ENCODE results near the gene SMIM24. TPM values are rescaled to one million over a fixed set of nuclear protein-coding genes. Genes with fewer than 3 reads are reported as not detected.

The SMIM24 gene
- total and polyA plus RNA-seq, 2 experiments from 2014 or later = 5.0 to 21.5 TPM

DNA sequence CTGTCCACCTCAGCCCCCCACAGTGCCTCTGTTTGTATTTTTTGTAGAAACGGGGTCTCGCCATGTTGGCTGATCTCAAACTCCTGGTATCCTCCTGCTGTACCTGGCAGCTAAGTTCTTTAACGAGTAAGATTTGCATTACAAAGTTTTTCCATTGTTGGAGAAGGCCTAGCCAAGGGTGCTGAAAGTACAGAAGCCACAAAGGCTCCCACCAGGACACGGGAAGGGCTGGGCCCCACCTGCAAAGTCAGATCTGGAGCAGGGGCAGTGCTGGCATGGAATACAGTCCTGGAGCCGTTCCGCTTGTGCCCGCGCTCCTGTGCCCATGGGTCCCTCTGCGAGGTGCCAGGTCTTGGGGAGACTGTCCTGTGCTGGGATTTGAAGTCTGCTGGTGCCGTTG, 37.9 kb upstream of the SMIM24 start:
- H4K20me1 ChIP-seq (replicated peaks; ENCODE audit: insufficient read depth) = no peaks in the 10 kb centered on the region; the same call in 1 of the 2 replicates
- H3K4me2 ChIP-seq = peak overlapping the region; percentile 70
- peak; percentile 61 for DNase-seq (ENCODE audit: low spot score)

GRCh38 chr19:3517638-3518037, 37.3 kb upstream of the SMIM24 start:
- DNase-seq (ENCODE audit: low spot score) (no peak), ATAC-seq (no peak)
- H3K36me3 Mint-ChIP-seq (ENCODE audit: low read depth) = peaks cover 9% of the 10 kb centered on the region
- H3K27me3 Mint-ChIP-seq (ENCODE audit: insufficient read depth, low read depth, poor library complexity) = peaks cover 11% of the 10 kb centered on the region
- peak overlapping the region; percentile 11; the same call in 1 of the 2 replicates for H3K27ac ChIP-seq (ENCODE audit: low read depth)
- H3K27me3 ChIP-seq (ENCODE audit: insufficient read depth) = no peaks in the 10 kb centered on the region
- no peak overlapping the region for H2AFZ ChIP-seq
- no peak for TF ChIP-seq ZNF462 (CRISPR knock-in tag; IDR thresholded peaks at IDR 0.05)
- no peak for TF ChIP-seq NANOG (IDR thresholded peaks at IDR 0.05; ENCODE audit: borderline replicate concordance)
- no peak for TF ChIP-seq EZH2phosphoT487 (IDR thresholded peaks at IDR 0.05; ENCODE audit: unreplicated experiment)
- TF ChIP-seq STAT1 (IDR thresholded peaks at IDR 0.05; ENCODE audit: unreplicated experiment) = no peak
- no peak for TF ChIP-seq EZH2 (IDR thresholded peaks at IDR 0.05; ENCODE audit: low read depth, unreplicated experiment)
- TF ChIP-seq ZNF331 (CRISPR knock-in tag; IDR thresholded peaks at IDR 0.05; ENCODE audit: low read depth) = no peak
- TF ChIP-seq, protein P1, sequence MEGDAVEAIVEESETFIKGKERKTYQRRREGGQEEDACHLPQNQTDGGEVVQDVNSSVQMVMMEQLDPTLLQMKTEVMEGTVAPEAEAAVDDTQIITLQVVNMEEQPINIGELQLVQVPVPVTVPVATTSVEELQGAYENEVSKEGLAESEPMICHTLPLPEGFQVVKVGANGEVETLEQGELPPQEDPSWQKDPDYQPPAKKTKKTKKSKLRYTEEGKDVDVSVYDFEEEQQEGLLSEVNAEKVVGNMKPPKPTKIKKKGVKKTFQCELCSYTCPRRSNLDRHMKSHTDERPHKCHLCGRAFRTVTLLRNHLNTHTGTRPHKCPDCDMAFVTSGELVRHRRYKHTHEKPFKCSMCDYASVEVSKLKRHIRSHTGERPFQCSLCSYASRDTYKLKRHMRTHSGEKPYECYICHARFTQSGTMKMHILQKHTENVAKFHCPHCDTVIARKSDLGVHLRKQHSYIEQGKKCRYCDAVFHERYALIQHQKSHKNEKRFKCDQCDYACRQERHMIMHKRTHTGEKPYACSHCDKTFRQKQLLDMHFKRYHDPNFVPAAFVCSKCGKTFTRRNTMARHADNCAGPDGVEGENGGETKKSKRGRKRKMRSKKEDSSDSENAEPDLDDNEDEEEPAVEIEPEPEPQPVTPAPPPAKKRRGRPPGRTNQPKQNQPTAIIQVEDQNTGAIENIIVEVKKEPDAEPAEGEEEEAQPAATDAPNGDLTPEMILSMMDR (conservative IDR thresholded peaks at IDR 0.05; ENCODE audit: low read depth in 2 of 2) = no peak
- TF ChIP-seq CREB1 (CRISPR knock-in tag; IDR thresholded peaks at IDR 0.05; ENCODE audit: low read depth) = no peak
- TF ChIP-seq JUNB (IDR thresholded peaks at IDR 0.05; ENCODE audit: unreplicated experiment) = no peak
- TF ChIP-seq POLR2AphosphoS5 (IDR thresholded peaks at IDR 0.05; ENCODE audit: low read depth) = no peak
- H4K20me1 ChIP-seq (replicated peaks; ENCODE audit: insufficient read depth) = no peaks in the 10 kb centered on the region; the same call in 1 of the 2 replicates
- no peaks in the 10 kb centered on the region for H3K9me2 ChIP-seq (ENCODE audit: insufficient read depth)
- H3K4me1 Mint-ChIP-seq = peaks cover 41% of the 10 kb centered on the region
- H3K4me3 ChIP-seq = no peak overlapping the region
- no peaks in the 10 kb centered on the region; the same call in 1 of the 3 replicates for H3K9me3 Mint-ChIP-seq
- H3K4me1 ChIP-seq (ENCODE audit: insufficient read depth) = peaks cover 29% of the 10 kb centered on the region
- no peaks in the 10 kb centered on the region for H3F3A ChIP-seq (replicated peaks; ENCODE audit: low read depth)
- no peaks in the 10 kb centered on the region for H3K36me3 ChIP-seq (ENCODE audit: insufficient read depth)
- H3K79me2 ChIP-seq (replicated peaks; ENCODE audit: insufficient read depth) = peaks cover 62% of the 10 kb centered on the region
- no peak overlapping the region; the same call in 1 of the 2 replicates for H3K27ac Mint-ChIP-seq
- no peak overlapping the region for H3K4me2 ChIP-seq
- H3K4me3 Mint-ChIP-seq = no peak overlapping the region

More for the DNA sequence above, 37.9 kb upstream of the SMIM24 start:
- Histone ChIP-seq H3K4me3 (peak overlapping the region; percentile 27; the same call in 1 of the 2 replicates), H3K4me1 (ENCODE audit: insufficient read depth) (peaks cover 29% of the 10 kb centered on the region), H3K27ac (ENCODE audit: low read depth) (peak overlapping the region; percentile 12; the same call in 1 of the 2 replicates), H3F3A (replicated peaks; ENCODE audit: low read depth) (no peaks in the 10 kb centered on the region), H3K27me3 (ENCODE audit: insufficient read depth) (no peaks in the 10 kb centered on the region), H3K79me2 (replicated peaks; ENCODE audit: insufficient read depth) (peaks cover 60% of the 10 kb centered on the region), H3K36me3 (ENCODE audit: insufficient read depth) (no peaks in the 10 kb centered on the region), H3K9me2 (ENCODE audit: insufficient read depth) (no peaks in the 10 kb centered on the region), H2AFZ (no peak overlapping the region)
- peak; percentile 70 for ATAC-seq
- peaks cover 9% of the 10 kb centered on the region for H3K36me3 Mint-ChIP-seq (ENCODE audit: low read depth)
- H3K9me3 Mint-ChIP-seq = no peaks in the 10 kb centered on the region; the same call in 1 of the 3 replicates
- H3K4me1 Mint-ChIP-seq = peaks cover 40% of the 10 kb centered on the region
- H3K4me3 Mint-ChIP-seq = peak overlapping the region; percentile 48
- TF ChIP-seq POLR2AphosphoS5 (IDR thresholded peaks at IDR 0.05; ENCODE audit: low read depth) (no peak), NANOG (IDR thresholded peaks at IDR 0.05; ENCODE audit: borderline replicate concordance) (peak; percentile 67)
- peak overlapping the region; percentile 87 for H3K27ac Mint-ChIP-seq
- H3K27me3 Mint-ChIP-seq (ENCODE audit: insufficient read depth, low read depth, poor library complexity) = peaks cover 11% of the 10 kb centered on the region

Measured in GM23338 (cell line).